Measurements from ENCODE around the gene LANCL2.
"Not testable (repeated sequence)": the region's sequence is repeated elsewhere in the genome, so short reads cannot be mapped to it uniquely, and the experiment has no call there.

Gene LANCL2, protein sequence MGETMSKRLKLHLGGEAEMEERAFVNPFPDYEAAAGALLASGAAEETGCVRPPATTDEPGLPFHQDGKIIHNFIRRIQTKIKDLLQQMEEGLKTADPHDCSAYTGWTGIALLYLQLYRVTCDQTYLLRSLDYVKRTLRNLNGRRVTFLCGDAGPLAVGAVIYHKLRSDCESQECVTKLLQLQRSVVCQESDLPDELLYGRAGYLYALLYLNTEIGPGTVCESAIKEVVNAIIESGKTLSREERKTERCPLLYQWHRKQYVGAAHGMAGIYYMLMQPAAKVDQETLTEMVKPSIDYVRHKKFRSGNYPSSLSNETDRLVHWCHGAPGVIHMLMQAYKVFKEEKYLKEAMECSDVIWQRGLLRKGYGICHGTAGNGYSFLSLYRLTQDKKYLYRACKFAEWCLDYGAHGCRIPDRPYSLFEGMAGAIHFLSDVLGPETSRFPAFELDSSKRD

DNA sequence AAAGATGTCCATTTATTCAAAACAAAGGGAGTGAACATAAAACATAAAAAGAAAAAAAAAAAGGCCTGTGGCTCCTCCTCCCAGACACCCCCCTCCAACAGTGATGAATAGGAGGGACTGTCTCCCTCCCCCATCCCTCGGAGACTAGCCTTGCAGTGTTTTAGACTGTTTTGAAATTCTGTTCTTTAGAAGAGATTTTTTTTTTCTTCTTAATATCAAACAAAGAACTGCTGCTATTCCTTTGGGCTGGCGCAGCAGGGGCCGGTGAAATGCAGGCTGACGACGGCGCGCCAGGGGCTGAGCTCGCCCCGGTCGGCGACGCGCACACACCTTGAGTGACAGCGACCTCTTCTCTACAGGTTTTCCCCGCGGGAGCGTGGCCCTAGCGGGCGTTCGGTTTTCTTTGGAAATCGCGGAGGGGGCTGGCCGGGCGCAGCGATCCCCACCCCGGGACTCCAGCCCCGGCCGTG is at the start of gene LANCL2:
Gene LANCL2 (plus strand): TSS at position 133 of the 470 bp plus-strand sequence. CDS start 689 bp downstream, outside the sequence.
- DNase-seq (ENCODE audit: low read depth, low spot score) = no peak

DNA sequence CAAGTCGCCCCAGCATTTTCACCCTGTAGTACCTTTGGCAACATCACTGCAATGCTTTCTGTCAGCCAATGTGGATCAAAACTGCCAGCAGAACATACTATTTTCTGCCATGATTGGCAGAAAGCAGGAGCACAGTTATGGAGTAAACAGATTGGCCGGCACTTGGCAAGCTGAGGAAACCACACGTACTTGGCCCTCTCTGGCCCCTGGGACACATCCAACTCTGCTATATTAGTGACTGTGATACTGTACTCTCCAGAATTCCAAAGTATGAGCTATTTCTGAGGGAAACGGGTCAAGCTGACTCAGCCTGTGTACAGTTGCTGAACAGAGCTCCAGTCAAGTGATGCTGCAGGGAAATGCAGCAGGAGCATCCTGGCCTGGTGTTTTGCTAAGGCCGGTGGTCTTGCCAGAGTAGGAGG is 39.8 kb upstream of the LANCL2 start:
- no peak for DNase-seq (ENCODE audit: low read depth, low spot score)

DNA sequence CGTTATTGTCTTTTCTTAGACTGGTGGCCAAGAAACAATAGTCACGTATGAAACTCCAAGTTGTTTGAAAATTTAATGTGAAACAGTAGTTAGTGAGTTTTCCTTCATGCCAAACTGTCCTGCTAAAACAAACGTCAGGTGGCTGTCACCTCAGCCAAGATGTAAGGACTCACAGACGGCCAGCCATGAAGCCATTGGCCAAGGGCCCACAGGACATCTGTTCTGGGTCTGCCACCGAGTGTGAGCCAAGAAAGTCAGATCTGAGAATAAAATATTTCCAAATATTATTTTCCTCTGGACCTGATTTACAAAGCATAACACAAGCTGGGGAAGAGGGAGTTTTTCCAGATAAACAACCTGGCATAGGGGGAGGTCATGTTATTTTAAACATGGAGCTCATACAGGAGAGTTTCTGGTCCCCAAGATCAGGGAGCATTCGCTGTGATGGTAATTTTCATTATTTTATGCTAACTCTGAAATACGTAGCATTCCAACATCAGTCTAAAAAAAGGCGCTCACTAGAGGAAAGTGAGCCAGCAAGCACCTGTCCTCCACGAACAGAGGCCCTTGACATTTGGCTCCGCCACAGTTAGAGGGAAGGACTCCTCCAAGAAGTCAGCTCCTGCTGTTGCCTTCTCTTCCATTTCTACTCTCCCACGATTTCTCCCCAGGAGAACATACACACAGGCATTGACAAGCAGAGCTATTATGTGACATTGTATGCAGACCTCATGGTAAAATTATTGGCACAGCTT is 38.9 kb upstream of the LANCL2 start:
- DNase-seq (ENCODE audit: low read depth, low spot score) = no peak

DNA sequence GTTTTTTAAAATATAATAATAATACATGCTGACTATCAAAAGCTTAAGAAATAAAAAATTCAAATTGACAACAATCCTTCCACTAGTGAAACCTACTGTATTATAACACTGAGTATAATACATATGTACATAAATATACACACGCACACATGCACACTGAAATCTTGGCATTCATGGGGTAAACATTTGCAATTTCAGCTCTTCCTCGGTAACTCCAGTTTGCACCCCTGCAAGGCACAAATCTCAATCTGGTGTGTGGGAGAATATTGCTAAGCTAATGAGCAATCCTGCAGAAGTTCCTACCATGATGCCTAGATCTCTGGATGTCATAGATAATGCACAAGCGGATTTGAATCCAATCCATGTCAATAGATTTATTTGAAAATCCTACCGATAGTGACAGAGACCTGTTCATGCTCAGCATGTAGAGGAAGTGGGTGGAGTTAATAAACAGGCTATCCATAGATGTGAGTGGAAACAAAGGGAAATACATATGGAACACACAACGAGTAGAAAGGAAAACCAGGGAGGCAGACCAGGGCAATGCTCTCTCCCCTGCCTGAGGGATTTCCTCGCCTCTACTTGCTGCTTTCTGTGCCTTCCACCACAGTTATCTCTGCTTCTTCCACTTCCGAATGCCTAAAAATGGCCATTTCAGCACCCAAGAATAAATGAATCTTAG is 38.1 kb upstream of the LANCL2 start:
- DNase-seq (ENCODE audit: low read depth, low spot score) = no peak

DNA sequence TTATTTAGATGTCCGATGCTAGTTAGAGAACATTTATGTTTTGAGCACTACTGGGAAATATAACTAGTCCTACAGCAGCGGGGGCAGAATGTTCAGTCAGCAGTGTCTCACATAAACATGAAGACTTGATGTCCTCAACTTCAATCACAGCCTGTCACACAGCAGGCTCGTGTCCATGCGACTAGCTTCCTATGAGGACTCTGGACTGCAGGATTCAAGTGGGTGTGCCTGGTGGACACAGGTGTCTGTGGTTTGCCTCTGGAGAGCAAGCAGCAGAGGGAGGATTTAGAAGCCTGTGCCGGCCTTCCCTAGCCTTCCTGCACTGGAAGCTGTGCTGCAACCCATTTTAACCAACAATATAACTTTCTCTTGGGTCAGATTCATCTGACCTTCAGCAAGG is 30.0 kb upstream of the LANCL2 start:
- DNase-seq (ENCODE audit: low read depth, low spot score) = no peak

DNA sequence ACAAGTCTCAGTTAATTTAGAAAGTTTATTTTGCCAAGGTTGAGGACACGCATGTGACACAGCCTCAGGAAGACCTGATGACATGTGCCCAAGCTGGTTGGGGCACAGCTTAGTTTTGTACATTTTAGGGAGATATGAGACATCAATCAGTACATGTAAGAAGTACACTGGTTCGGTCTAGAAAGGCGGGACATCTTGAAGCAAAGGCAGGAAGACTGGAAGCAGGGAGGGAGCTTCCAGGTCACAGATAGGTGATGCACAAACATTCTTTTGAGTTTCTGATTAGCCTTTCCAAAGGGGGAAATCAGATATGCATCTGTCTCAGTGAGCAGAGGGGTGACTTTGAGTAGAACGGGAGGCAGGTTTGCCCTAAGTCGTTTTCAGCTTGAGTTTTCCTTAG is 29.4 kb upstream of the LANCL2 start:
- no peak for DNase-seq (ENCODE audit: low read depth, low spot score)

DNA sequence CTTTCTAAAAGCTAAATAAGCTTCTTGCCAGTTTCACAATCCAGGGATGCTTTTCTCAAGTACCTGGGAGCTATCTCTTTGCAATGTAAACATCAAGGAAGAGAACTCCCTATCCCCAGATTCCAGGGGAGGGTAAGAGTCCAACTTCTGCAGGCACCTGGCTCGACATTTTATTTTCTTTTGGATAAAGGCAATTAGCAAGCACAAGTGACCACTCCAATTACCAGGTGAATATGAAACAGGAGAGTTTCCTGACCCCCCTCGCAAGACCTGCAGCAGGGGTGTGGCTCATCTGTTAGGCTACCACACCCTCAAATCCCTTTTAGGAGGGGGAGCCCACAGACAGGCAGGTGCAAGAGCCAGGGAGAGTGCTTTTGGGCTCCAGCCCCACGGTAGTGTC is 28.6 kb upstream of the LANCL2 start:
- DNase-seq (ENCODE audit: low read depth, low spot score) = no peak

DNA sequence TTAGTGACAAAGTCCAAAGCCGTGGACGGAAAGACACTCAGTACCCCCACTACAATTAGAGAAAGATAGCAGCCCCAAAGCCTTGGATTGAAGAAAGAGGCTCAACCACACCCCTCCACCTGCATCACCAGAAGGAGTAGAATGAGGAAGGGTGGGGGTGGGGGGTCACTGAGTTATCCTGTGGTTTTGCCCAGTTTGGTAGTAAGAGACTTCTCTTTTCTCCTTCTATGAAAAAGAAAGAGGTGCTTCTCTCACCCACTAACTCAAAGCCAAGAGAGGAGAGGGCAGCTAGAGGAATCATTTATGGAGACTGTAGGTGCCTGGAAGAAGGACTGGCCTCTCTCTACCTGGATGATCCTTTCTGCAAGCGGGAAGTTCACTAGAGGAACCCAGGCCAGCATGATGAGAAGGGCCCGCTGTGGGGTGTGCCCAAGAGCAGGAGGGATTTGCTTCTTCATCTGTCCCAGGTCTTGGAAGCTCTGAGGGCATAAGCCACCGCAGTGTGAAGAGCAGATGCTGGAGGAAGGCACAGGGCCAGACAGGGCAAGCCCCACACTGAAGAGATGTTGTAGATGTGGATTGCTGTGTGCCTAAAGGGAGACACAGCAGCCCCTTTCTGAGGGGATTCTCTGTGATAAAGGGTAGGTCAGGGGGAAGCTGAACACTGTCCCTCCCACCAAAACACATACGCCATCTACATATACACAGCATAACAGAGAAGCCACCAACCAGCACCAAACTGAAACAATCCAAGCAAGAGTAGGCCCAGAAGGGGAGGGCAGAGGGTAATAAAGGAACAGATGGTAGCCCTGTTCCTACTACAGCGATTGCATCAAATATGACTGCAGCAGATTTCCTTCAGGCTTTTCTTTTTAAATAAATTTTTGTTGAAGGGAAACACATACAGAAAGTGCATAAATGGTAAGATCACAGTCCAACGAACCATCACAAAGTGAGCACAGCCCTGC is 25.8 kb upstream of the LANCL2 start:
- no peak for DNase-seq (ENCODE audit: low read depth, low spot score)

DNA sequence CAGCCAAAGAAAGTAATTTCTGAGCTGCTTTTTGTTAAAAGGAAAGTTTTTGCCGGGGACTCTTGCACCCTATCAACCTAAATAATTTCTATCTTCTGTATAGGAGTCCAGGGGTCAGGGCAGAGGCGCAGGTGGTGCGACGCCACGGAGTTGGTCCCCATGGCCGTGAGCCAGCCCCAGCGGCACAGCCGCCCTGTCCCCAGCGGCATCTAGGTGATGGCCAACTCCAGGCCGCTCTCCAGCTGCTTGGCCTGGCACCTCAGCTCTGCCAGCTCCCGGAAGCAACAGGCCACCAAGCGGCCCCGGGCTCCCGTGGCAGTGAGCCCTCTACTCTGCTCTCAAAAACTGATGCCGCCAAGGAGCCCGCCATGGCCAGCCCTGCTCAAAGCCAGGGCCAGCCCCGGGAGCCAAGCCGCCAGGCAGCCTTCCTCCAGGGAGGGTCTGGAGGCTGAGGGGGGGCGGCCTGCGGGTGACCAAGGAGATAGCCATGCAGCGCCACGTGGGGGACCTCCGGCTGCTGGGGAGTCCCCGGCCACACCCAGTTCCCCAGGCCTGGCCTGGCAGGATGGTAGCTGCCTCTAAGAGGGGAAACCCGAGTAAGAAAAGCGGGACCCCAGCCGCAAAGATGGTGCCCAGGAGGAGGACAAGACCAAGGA is 22.8 kb upstream of the LANCL2 start:
- DNase-seq (ENCODE audit: low read depth, low spot score) = no peak

DNA sequence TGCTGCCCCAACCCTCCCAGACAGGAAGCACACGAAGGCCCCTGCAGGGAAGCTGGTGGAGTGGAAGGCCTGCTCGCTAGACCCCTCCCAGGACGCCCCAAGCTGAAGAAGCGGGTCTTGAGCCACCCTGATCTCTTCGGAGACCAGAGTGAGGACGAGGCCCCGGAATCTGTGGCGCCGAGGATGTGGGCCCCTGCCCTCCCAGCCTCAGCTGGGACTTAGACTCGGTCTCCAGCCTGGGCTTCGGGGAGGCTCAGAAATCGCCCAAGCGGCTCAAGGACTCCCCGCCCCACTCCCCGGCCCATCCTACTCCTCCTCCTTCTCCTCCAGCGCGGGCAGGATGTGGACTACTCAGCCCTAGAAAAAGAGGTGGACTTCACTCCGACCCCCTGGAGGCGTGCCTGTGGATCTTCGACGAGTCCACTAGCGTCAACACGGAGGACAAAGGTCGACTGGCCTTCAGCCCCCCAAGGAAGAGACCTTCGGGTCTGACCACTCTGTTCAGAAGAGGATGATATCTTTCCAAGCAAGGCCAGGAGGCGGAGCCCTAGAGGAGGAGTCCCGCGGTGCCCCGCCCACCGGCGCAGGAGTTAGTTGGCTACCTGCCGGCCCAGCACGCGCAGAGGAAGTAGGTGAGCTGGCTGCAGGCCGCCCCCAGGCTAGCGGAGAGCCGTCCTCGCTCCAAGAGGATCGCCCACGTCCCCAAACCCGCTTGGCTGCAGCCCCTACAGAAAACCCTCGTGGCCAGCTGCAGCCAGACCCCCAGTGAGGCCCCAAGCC is 21.9 kb upstream of the LANCL2 start:
- DNase-seq (ENCODE audit: low read depth, low spot score) = no peak

DNA sequence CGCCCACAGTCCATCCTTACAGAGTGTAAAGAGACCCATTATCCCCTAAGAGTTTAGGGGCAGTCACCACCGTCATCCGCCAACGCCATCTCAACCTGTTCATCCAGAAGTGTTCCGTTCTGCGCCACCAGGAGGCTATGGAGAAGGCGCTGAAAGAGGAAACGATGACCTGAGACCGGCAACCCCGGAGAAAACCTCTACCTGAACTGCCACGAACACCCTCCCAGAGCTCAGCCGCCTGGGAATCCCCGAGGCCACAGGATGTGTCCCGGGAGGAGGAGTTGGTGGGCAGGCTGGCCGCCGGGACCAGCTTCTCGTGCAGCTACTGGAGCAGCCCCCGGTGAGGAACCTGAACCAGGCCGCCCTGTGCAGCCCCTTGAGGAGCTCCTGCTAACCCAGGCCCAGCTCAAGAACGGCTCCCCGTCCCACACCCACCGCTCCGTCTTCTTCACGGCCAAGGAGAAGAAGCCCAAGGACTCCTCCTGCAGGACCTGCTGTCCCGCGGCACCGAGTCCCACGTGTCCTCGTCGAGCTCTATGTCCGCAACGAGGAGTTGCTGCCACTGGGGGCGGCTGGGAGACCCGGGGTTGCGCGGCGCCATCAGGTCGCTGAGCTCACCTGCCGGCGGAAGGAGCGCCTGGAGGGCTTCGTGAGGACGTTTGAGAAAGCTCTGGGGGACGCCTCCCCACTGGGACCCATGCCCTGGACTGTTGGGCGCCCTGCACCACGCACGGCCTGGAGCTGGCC is 21.1 kb upstream of the LANCL2 start:
- DNase-seq (ENCODE audit: low read depth, low spot score) = no peak

DNA sequence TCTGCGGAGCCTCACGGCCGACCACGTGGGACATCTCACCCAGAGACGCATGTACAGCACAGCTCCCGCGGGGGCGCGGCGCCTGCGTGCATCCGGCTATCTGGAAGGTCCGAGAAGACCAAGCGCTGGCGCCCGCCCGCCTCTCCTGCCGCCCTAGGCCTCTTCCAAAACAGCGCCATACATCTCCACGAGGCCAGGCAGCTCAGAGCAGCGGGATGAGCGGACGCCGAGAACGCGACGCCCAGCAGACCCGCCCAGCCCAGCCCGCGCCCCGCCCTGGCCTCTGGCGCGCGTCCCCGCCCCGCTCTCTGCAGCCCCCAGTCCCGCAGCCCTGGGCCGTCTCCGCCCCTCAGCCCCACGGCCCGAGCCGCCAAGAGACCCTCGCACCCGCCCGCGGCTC is 20.3 kb upstream of the LANCL2 start:
- DNase-seq (ENCODE audit: low read depth, low spot score) = no peak

DNA sequence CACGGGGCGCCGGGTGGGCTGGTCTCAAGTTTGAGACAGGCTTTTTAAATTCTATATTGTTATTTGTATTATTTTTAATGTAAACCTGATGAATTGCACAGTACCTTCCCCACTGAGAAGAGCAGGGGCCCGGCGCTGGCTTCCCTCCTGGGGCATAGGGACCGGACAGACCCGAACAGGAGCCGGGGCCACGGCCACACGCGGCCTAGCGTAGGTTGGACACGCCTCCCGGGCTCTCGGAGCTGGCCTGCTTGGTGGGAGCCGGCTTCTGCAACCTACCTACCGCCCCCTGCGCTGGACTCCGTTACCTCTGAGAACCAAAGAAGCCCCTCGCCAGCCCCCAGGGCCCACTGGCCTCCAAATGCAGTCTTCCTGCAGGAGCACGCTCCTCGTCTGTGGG is 19.8 kb upstream of the LANCL2 start:
- no peak for DNase-seq (ENCODE audit: low read depth, low spot score)

DNA sequence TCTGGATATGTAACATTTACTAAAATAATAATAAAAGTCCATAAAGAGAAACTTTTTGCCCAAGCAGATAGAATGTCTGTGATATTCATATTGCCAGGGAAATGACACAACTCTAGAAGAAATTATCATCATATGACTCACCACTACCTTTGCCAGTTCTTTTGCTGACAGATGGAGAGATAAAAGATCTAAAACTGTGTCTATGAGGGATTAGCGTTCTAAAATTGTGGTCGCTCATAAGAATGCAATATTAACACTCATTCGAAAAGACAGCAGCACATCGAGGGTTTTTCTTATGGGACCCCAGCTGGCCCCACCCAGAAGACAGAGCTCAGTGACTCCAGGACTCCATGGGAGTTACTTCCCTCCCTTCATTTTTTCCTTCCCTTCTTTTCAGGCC is 16.6 kb upstream of the LANCL2 start:
- DNase-seq (ENCODE audit: low read depth, low spot score) = no peak

DNA sequence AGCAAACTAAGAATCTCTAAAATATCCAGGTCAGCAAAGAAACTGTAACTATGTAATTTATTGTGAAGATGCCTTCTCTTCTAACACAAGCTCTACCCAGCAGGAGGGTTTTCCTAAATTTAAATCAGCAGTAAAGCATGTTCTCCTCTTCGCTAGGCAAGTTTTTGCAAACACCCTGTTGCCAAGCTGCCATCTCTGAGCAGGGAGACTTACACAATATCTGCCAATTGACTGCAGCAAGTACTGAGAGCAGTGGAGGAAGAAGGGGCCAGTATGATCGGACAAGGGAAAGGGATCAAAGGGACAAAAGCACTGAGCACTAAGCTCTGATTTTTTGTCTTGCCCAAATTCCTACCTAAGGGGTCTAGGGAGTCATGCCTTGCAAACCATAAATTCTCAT is 16.0 kb upstream of the LANCL2 start:
- DNase-seq (ENCODE audit: low read depth, low spot score) = no peak

DNA sequence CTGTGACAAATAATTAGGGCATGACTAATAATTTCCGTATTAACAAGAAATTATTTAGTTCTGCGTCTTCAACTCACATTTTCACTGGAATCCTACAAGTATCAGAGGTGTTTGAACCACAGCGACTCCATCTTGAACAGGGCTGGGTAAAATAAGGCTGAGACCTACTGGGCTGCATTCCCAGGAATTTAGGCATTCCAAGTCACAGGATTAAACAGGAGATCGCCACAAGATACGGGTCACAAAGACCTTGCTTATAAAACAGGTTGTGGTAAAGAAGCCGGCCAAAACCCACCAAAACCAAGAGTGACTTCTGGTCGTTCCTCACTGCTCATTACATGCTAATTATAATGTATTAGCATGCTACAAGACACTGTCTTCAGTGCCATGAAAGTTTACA is 14.9 kb upstream of the LANCL2 start:
- no peak for DNase-seq (ENCODE audit: low read depth, low spot score)

DNA sequence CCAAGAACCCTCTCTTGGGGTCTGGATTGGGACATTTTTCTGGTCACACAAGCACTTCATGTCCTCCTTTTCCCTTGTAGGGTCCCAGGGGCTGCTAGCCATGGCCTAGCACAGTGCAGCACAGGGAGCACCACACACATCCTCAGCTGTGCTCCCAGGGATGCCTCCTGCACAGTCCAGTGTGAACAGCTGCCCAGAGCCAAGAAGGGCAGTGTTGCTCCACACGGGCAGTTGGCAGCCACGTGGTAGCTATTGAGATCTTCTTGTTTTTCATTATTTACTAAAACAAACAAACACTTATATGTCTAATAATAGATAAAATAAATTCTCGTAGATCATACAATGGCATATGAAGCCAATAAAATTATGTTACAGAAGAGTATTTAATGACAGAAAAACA is 13.9 kb upstream of the LANCL2 start:
- no peak for DNase-seq (ENCODE audit: low read depth, low spot score)

DNA sequence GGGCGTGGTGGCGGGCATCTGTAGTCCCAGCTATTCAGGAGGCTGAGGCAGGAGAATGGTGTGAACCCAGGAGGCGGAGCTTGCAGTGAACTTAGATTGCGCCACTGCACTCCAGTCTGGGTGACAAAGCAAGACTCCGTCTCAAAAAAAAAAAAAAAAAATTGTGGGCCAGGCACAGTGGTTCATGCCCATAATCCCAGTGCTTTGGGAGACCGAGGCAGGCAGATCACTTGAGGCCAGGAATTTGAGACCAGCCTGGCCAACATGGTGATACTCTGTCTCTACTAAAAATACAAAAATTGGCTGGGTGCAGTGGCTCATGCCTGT is 12.2 kb upstream of the LANCL2 start:
- not testable (repeated sequence) for DNase-seq (ENCODE audit: low read depth, low spot score)

DNA sequence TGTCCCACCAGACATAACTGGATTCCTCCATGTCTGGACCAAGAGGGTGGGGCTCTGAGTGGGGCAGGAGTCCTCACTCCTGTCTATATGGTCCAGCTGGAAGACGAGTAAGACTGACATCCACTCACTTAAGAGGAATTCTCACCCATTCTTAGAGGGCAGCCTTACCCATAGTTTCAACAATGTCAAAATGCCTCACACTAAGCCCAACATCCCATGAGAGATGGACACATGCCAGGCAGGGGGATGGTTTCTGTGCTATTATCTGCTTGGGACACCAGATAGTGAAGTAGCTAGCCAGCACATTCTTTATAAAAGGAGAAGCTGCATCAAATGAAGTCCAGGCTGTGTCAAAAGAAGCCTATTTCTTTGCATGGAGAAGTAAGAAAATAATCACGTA is 4.7 kb upstream of the LANCL2 start:
- no peak for DNase-seq (ENCODE audit: low read depth, low spot score)
